Measurements from ENCODE around the gene C11orf71. TPM values are rescaled to one million over a fixed set of nuclear protein-coding genes. Genes with fewer than 3 reads are reported as not detected.

C11orf71 gene
- total RNA-seq, 1 donor from 2014 or later = 0.43 TPM

DNA sequence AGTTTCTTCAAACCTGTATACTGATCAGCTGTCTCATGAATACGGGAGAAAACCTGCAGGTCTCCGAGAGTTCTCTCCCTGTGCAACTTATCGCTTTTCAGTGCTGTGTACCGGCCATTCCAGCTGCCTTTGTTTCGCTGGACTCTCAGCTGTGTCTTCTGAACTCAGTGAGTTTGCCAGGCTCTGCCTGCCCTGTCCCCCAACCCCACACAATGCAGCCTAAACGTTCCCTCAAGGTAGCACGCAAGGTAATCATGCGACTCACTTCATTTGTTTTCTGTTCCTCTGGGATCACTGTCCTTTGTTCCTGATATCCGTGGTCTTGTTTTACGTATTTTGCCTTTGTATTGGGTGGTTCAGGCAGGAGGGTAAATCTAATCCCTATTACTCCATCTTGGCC lies 13.6 kb upstream of the C11orf71 start:
- DNase-seq (ENCODE audit: low spot score in 2 of 2) = no peak
- no peaks in the 10 kb centered on the region for H3K9me3 ChIP-seq
- no peaks in the 10 kb centered on the region for H3K27me3 ChIP-seq
- intact Hi-C loops (cut with DNase I) = no loop called here
- H3K27ac ChIP-seq = no peak overlapping the region
- H3K4me1 ChIP-seq = no peaks in the 10 kb centered on the region
- no peak for TF ChIP-seq CTCF (IDR thresholded peaks at IDR 0.05)
- H3K4me3 ChIP-seq = no peak overlapping the region
- peaks cover 7 to 16% of the 10 kb centered on the region in 2 donors for H3K36me3 ChIP-seq

DNA sequence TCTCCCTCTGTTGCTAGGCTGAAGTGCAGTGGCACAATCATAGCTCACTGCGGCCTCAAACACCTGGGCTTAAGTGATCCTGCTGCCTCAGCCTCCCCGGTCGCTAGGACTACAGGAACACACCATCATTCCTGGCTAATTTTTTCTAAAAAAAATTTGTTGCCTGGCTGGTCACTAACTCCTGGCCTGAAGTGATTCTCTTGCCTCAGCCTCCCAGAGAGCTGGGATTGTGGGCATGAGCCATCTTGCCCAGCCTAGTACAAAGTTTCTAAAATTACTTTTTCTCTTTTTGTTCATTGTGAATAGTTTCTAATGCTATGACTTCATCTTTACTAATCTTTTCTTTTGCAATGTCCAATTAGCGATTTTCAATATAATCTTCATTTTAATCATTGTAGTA lies 12.6 kb upstream of the C11orf71 start:
- intact Hi-C loops (cut with DNase I) = no loop called here
- no peaks in the 10 kb centered on the region for H3K9me3 ChIP-seq
- TF ChIP-seq CTCF (IDR thresholded peaks at IDR 0.05) = no peak
- no peaks in the 10 kb centered on the region for H3K4me1 ChIP-seq
- DNase-seq (ENCODE audit: low spot score in 2 of 2) = no peak
- H3K4me3 ChIP-seq = no peak overlapping the region
- H3K27me3 ChIP-seq = no peaks in the 10 kb centered on the region
- H3K27ac ChIP-seq = no peak overlapping the region
- H3K36me3 ChIP-seq = peaks cover 7 to 19% of the 10 kb centered on the region in 2 donors

GRCh38 chr11:114401311-114401710 lies 1.0 kb upstream of the C11orf71 start:
- no peak for DNase-seq (ENCODE audit: low spot score in 2 of 2)
- TF ChIP-seq CTCF (IDR thresholded peaks at IDR 0.05) = no peak
- H3K27ac ChIP-seq = peak overlapping the region; percentile 96 to 98
- intact Hi-C loops (cut with DNase I) = loop anchor here (2.0 to 5.0 kb wide), 3 partner anchors 35 to 104 kb away; partner anchors contain the start of gene NNMT
- H3K4me1 ChIP-seq = peaks cover 0 to 29% of the 10 kb centered on the region in 2 donors
- no peaks in the 10 kb centered on the region for H3K9me3 ChIP-seq
- H3K4me3 ChIP-seq = peak overlapping the region; percentile 59 to 81
- H3K27me3 ChIP-seq = no peaks in the 10 kb centered on the region
- H3K36me3 ChIP-seq = peaks cover 4 to 12% of the 10 kb centered on the region in 2 donors

DNA sequence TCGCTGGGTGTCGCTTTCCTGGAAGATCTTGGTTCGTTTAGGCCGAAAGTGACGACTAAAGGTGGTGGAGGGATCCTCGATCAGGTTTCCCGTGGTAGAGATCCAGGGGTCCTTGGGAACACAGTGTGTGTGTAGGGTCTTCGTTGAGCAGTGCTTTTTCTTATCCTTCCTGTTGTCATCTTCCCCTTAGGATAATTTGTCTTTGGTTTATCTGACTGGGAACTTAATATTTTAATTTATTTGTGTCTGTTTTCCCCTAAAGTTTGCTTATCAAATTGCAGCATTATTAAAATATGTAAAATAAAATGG lies 558 bp upstream of the C11orf71 start:
- Histone ChIP-seq H3K27ac (peak overlapping the region; percentile 96 to 98), H3K36me3 (peaks cover under 1 to 8% of the 10 kb centered on the region in 2 donors), H3K4me3 (peak overlapping the region; percentile 59 to 81), H3K4me1 (peaks cover 0 to 29% of the 10 kb centered on the region in 2 donors), H3K27me3 (no peaks in the 10 kb centered on the region), H3K9me3 (no peaks in the 10 kb centered on the region)
- intact Hi-C loops (cut with DNase I) = loop anchor here (1.0 to 5.0 kb wide), 4 partner anchors 34 to 104 kb away; partner anchors contain the start of genes NNMT and REXO2
- DNase-seq (ENCODE audit: low spot score in 2 of 2) = no peak
- TF ChIP-seq CTCF (IDR thresholded peaks at IDR 0.05) = no peak

DNA sequence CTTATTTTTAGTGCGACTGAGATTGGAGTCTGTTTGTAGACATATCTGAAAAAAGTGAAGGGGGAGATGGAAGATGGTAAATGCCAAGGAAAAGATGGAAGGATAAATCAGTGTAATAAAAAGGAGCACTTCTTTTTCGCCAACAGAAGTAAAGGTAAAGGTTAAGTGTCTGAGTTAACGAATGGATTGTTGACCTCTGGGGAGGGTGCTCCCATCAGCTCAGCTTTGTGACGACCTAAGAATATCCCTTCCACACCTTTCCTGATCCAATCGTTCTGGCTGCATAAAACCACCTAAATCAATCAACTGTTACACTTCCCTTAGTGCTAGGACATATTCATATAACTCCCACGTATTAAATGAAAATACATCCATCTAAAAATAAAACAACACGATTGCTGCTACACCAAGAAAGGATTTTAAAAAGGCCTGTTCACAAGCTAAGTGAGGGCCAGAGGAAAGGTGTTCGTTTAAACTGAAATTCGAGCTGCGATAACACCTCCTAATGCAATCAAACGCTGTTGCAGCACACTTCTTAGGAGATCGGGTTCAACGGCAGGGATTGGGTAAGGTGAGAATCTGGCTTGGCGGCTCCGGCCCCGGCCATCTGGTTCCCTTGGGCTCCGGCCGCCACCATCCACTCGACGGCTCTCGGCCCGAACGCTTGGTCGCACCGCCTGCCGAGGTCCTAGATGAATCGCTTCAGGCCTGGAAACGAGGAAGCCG lies 658 bp downstream of the C11orf71 start:
- no peaks in the 10 kb centered on the region for H3K9me3 ChIP-seq
- no peak for TF ChIP-seq CTCF (IDR thresholded peaks at IDR 0.05)
- peaks cover 0 to 29% of the 10 kb centered on the region in 2 donors for H3K4me1 ChIP-seq
- peak overlapping the region; percentile 59 to 81 for H3K4me3 ChIP-seq
- H3K27ac ChIP-seq = peak overlapping the region; percentile 96 to 98
- no peaks in the 10 kb centered on the region for H3K36me3 ChIP-seq
- intact Hi-C loops (cut with DNase I) = loop anchor here (1.0 to 5.0 kb wide), 5 partner anchors 33 to 102 kb away; partner anchors contain the start of genes NNMT and REXO2
- no peaks in the 10 kb centered on the region for H3K27me3 ChIP-seq
- no peak for DNase-seq (ENCODE audit: low spot score in 2 of 2)
